Measurements from ENCODE around the gene SPR. TPM values are rescaled to one million over a fixed set of nuclear protein-coding genes. Genes with fewer than 3 reads are reported as not detected.

SPR gene
- total RNA-seq, 1 experiment from 2014 or later, result 37.9 TPM

GRCh38 chr2:72931280-72931910 lies 44.2 kb downstream of the SPR start:
- peak; percentile 43 for DNase-seq (ENCODE audit: low read depth)

DNA sequence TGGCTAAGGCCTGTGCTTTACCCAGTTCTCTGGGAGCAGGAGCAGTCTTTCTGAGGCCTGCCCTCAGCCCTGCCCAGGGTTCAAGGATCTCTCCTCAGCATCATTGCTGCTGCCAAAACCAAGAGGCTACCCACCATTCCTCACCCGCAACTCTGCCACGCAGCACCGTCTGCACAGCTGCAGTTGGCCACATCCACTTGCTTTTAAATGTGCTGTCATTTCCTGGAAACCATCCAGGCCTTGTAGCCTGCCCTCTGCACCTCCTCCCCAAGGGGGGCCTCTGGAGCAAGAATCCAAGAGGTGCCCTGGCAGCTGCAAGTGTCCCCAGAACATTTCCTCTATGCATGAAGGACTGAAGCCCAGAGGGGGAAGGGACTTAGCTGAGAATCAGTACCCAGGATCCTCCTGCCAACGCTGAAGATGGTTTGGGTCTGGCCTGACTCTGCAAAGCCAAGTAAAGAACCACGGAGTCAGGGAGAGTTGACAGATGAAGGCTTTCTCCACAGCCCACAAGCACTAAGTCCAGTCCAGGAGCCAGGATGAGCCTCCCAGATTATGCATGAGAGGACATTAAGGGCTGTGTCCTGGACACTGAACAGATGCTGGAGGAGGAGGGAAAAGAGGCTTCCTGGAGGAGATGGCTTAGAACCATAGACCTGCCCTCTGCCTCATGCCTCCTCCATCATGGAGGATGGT lies 45.0 kb downstream of the SPR start:
- peak; percentile 80 for DNase-seq (ENCODE audit: low read depth)

DNA sequence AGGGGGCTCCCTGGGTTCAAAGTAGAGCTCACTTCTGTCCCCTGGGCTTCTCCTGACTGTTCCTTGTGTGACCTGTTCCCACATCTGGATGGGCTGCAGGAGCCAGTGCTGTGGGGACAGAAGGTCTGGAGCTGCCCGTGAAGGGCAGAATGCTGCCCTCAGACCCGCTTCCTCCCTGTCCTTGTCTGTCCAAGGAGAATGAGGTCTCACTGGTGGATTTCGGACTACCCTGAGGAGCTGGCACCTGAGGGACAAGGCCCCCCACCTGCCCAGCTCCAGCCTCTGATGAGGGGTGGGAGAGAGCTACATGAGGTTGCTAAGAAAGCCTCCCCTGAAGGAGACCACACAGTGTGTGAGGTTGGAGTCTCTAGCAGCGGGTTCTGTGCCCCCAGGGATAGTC lies 45.6 kb downstream of the SPR start:
- no peak for DNase-seq (ENCODE audit: low read depth)

DNA sequence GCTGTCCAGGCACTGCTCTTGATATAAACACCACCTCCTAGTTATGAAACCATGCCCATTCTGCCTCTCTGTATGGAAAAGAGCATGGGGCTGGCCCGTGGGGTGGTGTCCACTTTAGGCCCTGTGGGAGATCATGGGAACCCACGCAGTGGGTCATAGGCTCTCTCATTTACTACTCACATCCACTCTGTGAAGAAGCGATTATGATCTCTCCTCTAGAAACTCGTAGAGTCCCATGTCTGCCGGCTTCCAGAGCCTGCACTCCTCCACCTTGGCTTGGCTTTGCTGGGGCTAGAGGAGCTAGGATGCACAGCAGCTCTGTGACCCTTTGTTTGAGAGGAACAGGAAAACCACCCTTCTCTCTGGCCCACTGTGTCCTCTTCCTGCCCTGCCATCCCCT lies 46.0 kb downstream of the SPR start:
- DNase-seq (ENCODE audit: low read depth), result no peak

- no peak for DNase-seq (ENCODE audit: low read depth)
Observed at GRCh38 chr2:72933646-72934151, 46.5 kb downstream of the SPR start.

- DNase-seq (ENCODE audit: low read depth), result no peak
Observed at GRCh38 chr2:72934683-72935610, 47.7 kb downstream of the SPR start.

DNA sequence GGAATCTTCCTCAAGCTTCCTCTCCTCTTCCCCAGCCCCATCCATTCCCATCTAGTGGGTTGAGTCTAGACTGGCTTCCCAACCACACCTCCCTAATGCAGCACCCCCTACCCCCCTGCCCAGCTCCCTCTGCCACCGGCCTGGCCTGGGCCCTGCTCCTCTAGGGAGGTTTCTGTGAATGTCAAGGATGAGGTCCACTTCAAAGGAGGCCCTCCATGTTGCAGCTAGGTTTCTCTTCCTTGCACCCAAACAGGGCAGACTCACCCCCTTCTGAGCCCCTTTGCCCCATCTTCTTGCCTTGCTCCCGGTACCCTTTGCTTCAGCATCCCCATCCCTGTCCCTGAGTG lies 48.4 kb downstream of the SPR start:
- DNase-seq (ENCODE audit: low read depth), result no peak

DNA sequence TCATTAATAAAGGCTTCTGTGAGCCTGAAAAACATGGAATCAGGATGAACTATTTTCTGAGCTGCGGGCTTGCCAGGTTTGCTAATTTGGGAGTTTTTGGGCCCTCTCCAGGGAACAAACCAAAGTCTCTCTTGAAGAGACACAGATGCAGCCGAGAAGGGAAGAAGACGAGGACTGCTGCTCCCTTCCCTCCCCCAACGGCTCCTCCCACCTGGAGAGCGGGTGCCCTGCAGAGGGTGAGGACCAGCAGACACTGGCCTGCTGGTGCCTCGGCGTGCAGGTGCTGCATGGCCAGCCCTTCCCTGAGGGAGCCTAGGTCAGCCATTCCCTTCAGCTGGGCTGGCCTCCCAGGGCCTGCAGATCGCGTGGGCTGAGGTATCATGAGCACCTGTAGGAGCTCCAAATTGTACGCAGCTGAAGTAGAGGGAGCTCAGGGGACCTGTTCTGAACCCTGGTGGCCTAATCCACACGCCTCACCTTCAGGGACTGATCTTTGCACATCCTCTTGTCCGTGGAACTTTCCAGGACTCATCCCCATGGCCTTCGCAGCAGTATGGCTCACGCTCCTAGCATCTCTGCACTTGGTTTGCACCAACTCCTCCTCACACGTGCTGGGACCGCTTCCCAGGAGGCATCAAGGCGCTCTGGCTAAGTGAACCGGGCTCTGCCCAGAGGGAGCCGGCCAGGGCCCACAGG lies 49.6 kb downstream of the SPR start:
- no peak for DNase-seq (ENCODE audit: low read depth)

- no peak for DNase-seq (ENCODE audit: low read depth)
Observed at GRCh38 chr2:72937356-72937669, 50.1 kb downstream of the SPR start.

DNA sequence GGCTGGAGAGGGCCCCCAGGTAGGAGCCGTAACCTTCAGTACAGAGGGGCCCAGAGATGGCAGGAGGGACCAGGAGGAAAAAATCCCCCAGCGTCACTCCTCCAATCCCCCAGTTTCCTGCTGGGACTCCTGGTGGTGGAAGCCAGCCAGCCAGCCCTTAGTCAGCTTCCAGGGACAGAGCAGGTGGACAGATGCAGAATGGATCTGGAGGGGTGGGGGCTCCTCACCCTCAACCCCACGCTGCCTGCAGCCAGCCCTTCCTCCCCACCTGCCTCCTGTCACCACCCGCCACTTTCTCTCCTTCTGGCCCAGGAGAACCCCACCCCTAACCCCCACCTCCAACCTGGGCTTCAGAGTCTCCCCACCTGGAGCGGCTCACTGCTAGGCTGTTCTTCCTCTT lies 51.2 kb downstream of the SPR start:
- no peak for DNase-seq (ENCODE audit: low read depth)

DNA sequence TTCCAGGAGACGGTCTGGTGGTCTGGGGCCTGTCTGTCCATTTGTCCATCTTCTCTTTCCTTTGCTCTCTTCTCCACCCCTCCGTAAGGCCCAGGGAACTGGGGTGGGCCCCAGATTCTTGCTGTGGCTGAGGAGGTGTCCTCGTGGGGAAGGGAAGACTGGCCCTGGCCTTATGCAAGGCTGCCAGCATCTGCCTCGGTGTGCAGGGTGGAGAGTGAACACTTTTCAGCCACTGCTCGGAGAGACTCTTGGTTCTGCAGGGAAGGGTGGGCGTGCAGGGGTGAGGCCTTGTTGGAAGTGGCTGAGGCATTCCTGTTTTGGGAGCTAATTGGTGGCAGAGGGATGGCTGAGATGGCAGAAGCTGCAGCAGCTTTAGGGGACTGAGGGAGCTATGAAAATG lies 53.2 kb downstream of the SPR start:
- DNase-seq (ENCODE audit: low read depth), result no peak

DNA sequence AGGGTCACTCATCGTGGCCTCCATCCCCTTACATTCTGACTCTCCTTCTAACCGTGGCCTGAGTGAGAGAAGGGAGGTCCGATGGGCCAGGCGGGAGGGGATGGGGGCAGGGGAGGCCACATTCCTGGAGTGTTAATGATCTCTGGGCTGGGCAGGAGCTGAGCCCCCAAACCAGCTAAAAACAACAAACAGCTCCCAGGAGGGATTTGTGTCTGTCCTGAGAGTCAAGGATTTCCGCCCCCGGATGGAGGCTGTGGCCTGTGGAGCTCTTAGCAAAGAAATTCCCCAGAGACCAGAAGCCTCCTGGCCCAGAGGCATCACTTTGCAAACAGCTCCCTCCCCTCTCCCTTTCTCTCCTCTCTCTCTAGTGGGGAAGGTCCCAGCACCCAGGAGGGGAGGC lies 53.6 kb downstream of the SPR start:
- peak; percentile 70 for DNase-seq (ENCODE audit: low read depth)

Other genes with a start within 250 kb of the SPR start
- 10.1 and 16.7 TPM in 2 replicates for gene EXOC6B, start 61.4 kb upstream of the SPR start, total RNA-seq (2014; rRNA removed)
- not detected in 2 replicates for gene EMX1, start 30.1 kb downstream of the SPR start, total RNA-seq (2014; rRNA removed)
- gene SFXN5, start 184.3 kb downstream of the SPR start, total RNA-seq (2014; rRNA removed), result 12.9 and 13.0 TPM in 2 replicates
- 31.0 and 33.7 TPM in 2 replicates for gene RAB11FIP5, start 225.5 kb downstream of the SPR start, total RNA-seq (2014; rRNA removed)